ENCODE measurements around the gene MYO18B.

Gene MYO18B

DNA sequence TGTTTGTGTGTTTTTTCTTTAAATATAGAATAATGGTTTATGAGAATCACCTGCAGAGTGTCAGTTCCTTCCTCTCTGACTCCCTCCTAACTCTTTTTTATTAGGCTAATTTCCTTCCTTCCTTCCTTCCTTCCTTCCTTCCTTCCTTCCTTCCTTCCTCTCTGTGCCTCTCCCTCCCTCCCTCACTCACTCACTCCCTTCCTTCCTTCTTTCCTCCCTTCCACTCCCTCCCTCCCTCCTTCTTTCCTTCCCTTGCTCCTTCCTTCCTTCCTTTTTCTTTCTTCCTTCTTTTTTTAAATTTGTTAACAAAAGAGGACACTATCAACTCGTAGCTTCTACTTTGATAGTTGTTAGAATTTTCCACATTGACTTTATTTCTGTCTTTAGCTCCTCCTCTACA, 274.9 kb downstream of the MYO18B start:
- DNase-seq = no peak

DNA sequence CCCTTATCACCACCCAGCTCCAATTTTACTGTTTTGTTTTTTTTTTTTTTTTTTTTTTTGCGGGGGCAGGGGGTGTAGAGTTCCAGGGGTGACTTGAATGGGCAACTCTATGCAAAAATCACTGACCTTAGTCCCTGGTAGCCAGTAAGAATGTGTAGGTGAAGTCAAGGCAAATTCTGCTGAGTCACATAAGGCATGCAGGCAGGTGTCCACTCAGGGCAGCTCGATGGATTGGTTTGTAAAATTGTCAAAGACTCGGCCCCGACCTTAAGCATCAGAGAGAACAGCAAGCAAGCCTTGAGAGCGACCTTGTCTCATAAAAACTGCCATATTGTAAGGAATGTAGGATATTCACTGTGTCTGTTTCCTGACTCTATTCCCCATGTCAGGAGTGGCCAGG, 275.9 kb downstream of the MYO18B start:
- no peak for DNase-seq

DNA sequence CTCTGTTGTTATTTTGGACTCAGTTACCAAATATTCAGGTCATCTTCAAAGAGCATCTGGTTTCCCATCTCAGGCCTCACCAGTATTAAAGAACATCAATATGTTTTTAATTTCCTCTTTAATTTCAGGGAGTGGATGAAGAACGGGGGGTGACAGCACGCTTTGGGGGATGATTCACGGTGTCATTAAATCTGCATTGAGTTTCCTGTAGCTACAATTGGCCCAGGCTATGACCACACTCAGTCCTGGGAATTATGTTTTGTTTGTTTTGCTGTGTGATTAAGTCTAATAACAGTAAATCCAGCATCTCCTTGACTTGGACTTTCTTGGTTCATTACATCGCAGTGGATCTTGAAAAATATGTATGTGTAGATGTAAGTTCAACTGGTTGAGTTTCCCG, 277.6 kb downstream of the MYO18B start:
- DNase-seq = no peak

DNA sequence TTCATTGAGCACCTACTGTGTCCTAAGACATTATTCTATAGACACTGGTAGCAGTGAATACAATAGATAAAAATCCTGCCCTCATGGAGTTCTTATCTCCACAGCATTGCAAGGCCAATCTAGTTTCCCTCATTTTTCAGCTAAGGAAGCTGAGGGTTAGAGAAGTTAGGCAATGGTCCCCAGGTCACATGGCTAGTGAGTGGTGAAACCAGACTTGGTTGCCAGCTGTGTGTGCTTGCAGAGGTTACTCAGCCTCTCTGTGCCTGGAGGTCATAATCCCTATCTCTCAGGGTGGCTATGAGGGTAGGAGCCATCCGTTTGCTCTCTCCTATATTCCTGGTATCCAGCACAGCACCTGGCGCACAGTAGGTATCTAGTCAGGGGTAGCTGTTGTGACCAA, 279.5 kb downstream of the MYO18B start:
- no peak for DNase-seq

GRCh38 chr22:26023104-26023775, 281.3 kb downstream of the MYO18B start:
- DNase-seq = no peak

GRCh38 chr22:26025626-26026025, 283.6 kb downstream of the MYO18B start:
- DNase-seq = no peak

DNA sequence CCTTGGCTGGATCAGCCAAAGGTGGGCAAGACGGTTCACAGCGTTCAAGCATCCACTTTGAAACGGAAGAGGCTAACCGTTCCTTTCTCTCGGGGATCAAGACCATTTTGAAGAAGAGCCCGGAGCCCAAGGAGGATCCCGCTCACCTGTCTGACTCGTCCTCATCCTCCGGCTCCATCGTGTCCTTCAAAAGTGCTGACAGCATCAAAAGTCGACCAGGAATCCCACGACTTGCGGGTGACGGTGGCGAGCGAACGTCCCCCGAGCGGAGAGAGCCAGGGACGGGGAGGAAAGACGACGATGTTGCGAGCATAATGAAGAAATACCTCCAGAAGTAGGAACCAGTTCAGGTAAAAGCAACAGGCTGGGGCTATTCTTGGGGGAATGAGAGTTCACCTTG, 285.4 kb downstream of the MYO18B start:
- DNase-seq = no peak

GRCh38 chr22:26031641-26032040, 289.7 kb downstream of the MYO18B start:
- DNase-seq = no peak

DNA sequence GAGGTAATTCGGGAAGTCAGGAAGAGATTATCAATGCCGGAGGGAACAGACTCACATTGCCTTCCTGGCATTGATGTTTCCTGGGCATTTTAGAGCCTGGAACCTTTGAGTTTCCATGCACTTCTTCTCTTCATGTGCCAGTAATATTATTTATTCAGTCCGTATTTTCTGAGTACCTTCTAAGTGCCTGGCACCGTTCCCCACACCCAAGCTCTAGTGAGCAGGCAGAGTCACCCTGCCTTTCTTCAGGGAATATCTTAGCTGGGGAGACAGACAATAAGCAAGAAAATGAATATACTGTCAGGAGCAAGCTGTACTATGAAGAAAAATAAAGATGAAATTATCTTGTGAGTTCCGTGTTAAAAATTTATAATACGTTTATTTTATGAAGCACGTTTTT, 291.1 kb downstream of the MYO18B start:
- no peak for DNase-seq

DNA sequence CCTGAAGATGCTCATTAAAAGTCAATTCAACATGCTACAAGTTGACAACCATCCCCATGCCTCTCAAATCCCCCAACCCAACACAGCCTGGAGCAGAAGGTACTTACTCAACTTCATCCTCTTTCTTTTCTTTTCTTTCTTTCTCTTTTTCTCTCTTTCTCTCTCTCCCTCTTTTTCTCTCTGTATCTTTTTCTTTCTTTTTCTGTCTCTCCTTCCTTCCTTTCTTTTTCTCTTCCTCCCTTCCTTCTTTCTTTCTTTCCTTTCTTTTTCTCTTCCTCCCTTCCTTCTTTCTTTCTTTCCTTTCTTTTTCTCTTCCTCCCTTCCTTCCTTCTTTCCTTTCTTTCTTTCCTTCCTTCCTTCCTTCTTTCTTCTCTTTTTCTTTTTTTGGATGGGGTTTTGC, 291.6 kb downstream of the MYO18B start:
- DNase-seq = no peak

GRCh38 chr22:26035523-26035922, 293.5 kb downstream of the MYO18B start:
- no peak for DNase-seq

DNA sequence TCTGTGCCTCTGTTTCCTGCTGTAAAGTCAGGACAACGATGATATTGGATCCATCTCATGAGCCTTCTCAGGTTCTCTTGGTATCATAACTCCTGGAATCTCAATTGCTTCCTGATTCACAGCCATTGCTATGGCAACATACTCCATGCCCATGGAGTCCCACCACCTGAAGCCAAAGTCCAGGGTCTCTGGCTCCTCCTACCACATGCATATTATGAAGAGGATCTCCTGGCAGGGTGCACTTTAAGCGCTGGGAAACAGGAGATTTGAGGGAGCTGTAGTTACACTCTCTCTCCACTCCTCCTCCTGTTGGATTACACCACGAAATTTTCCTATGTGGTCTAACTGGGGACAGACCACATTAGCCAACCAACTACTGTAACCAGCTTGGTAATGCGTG, 296.4 kb downstream of the MYO18B start:
- DNase-seq = no peak

GRCh38 chr22:26041931-26042330, 299.9 kb downstream of the MYO18B start:
- DNase-seq = no peak

DNA sequence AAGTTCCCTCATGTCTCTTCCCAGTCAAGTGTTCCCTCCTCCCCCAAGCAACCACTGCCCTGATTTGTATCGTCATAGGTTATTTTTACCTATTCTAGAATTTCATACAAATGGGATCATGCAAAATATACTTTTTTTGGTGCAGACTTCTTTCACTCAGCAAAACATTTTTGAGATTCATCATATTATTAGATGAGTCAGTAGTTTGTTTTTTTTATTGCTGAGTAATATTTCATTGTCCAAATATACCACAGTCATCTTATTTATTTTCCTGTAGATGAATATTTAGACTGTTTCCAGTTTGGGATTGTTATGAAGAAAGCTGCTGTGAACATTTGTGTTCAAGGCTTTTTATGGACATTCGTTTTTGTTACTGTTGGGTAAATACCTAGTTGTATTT, 301.0 kb downstream of the MYO18B start:
- no peak for DNase-seq

- no peak for DNase-seq
Observed at GRCh38 chr22:26045051-26045450, 303.1 kb downstream of the MYO18B start.

- DNase-seq = no peak
Observed at GRCh38 chr22:26045860-26046259, 303.9 kb downstream of the MYO18B start.

DNA sequence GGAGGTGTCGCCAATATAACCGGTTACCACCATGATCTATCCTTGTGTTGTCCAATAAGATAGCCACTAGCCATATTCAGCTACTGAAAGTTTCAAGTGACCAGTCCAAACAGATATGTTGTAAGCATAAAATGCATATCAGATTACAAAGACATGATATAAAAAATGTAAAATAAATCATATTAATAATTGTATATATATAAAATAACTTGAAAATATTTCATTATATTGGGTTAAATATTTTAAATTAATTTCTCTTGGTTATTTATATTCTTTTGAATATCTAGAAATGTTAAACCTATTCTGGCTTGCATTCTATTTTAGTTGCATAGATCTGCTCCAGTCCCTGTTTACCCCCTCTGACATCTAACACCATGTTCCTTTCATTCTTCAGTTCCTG, 305.5 kb downstream of the MYO18B start:
- DNase-seq = no peak

GRCh38 chr22:26047920-26048319, 305.9 kb downstream of the MYO18B start:
- DNase-seq = no peak

GRCh38 chr22:26050079-26050478, 308.1 kb downstream of the MYO18B start:
- DNase-seq = no peak

DNA sequence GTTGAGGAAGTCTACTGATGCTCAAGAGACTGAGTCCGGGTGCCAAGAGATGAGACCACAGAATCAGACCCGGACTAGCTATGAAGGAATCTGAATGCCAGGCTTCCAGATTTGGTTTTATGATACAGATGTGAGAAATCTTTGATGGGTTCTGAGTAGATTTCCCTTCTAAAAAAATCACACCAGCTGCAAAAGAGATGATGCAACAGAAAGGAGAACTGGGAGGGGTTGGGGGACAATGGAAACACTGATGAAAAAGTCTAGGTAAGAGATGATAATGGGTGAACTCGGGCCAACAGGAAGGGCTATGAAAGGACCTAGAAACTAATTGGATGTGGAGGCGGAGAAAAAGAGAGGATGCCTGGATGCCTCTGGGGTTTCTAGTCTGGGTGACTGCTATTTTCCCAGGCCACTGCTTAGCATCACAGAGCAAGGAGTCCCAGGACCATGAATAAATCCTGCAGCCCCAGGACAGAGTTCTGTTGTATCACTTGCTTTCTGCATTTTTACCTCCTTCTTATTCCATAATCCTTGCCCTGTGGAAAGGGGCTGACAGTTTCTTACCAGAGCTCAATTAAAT, 311.8 kb downstream of the MYO18B start:
- DNase-seq = no peak

DNA sequence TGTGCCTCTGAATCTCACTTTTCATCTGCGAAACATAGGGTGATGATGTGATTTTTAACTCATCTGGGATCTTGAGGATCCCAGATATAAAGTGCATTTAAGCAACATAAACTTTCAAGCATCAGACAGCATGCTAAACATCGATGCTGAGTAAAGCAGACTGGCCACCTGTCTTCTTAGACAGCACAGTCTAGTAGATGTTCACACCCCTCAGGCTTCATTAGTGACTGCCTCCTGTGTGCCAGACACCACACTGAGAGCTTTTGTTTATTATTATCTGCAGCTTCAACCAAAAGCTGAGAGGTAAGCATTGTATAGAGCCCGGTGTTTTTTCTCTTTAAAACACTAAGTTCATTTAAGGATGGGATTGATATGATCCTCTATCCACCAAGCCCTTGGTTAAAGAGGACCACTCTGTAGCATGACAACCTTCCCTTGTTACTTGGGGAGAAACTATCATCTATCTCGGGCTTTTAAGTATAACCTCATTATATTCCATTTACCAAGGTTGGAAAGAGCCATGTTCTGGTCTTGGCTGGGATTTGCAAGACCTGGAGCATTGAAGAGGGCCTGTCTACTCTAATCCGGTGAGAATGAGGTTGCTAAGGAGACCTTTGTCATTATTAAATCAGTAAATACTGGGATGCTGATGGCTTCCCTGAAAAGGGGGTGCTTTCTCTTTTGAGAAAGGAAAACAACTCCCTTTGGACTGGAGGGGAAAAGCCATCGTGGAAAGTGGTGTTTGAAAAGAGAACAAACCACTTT, 313.0 kb downstream of the MYO18B start:
- DNase-seq = no peak

DNA sequence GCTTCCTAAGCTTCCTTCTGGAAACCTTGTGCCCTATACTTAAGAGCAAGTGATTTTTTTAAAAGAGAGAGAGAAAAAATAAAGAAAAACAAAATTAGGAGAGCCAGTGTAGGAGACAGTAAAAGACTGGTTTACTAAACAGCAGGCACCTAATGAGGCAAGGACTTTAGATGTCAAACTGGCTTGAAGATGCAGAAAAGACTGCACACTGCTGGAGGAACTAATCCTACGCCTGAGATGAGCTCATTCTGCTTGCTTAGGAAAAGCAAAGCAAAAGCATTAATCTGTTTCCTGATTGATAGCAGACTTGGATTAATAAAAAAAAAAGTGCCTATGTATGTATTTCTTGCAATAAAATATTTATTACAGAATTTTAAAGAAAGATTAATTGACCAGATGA, 313.7 kb downstream of the MYO18B start:
- DNase-seq = no peak

DNA sequence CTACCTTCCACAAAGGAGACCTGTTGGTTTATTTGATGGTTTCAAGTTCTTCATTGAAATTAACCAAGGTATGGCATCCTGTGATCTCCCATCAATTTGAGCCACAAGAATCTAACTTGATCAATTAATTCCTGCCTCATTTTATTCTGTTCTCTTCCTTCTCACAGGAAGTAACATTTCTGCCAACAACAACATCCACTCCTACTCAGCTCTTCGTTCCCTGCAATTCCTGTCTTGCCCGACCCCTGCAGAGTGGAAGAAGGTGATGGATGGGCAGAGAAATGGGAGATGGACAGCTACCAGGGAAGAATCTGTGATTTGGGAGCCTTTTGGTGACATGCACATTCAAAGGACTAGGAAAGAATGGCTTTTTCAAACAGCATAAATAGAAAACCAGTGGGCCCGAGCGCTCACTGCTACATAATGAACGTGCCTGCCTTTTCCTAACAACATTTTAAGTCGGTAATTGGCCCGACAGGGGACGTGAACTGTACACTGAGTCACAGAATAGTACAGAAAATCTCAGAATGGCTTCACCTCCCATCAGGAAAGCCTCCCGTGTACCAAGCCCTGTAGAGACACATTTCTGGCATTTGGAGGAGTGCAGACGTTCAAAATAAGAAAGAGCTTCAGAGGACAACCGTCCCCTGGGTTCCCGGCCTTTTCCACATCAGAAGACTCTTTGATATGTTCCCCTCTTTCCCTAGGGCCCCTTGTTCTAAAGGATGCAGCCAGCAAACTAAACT, 314.6 kb downstream of the MYO18B start:
- DNase-seq = no peak

Data from inflammatory macrophage (primary cell).